ENCODE results near the gene MTHFD1L.

Gene MTHFD1L

GRCh38 chr6:150840185-150840584 lies 25.3 kb upstream of the MTHFD1L start:
- Histone ChIP-seq H3K27ac (ENCODE audit: low read depth, low read length) (no peak overlapping the region), H3F3A (ENCODE audit: insufficient read depth) (no peaks in the 10 kb centered on the region), H3K27me3 (ENCODE audit: low read length) (no peaks in the 10 kb centered on the region), H3K4me2 (ENCODE audit: low read depth, low read length, poor library complexity, severe bottlenecking) (no peak overlapping the region), H3K9me2 (replicated peaks; ENCODE audit: insufficient read depth, low read length) (no peaks in the 10 kb centered on the region), H4K20me1 (ENCODE audit: low read depth, low read length) (no peaks in the 10 kb centered on the region), H3K36me3 (ENCODE audit: low read length) (peaks cover 7% of the 10 kb centered on the region; the same call in 1 of the 2 replicates), H3K4me3 (ENCODE audit: insufficient read depth, low read length, poor library complexity, severe bottlenecking) (no peak overlapping the region), H3K9me3 (ENCODE audit: insufficient read depth, low read length) (no peaks in the 10 kb centered on the region), H3K9ac (ENCODE audit: low read length) (no peak overlapping the region), H3K79me2 (ENCODE audit: insufficient read depth, low read length) (no peaks in the 10 kb centered on the region), H2AFZ (ENCODE audit: low read depth, low read length, severe bottlenecking) (no peak overlapping the region)
- no peak for TF ChIP-seq EZH2phosphoT487 (conservative IDR thresholded peaks at IDR 0.05; ENCODE audit: low read length)
- TF ChIP-seq CTCF (IDR thresholded peaks at IDR 0.05; ENCODE audit: insufficient read depth, low read length, poor library complexity, severe bottlenecking): no peak

GRCh38 chr6:150841189-150841588 lies 24.3 kb upstream of the MTHFD1L start:
- peaks cover 7% of the 10 kb centered on the region; the same call in 1 of the 2 replicates for H3K36me3 ChIP-seq (ENCODE audit: low read length)
- TF ChIP-seq EZH2phosphoT487 (conservative IDR thresholded peaks at IDR 0.05; ENCODE audit: low read length) (no peak), CTCF (IDR thresholded peaks at IDR 0.05; ENCODE audit: insufficient read depth, low read length, poor library complexity, severe bottlenecking) (no peak)

GRCh38 chr6:150841697-150842096 lies 23.8 kb upstream of the MTHFD1L start:
- TF ChIP-seq CTCF (IDR thresholded peaks at IDR 0.05; ENCODE audit: insufficient read depth, low read length, poor library complexity, severe bottlenecking) (no peak), EZH2phosphoT487 (conservative IDR thresholded peaks at IDR 0.05; ENCODE audit: low read length) (no peak)
- no peak overlapping the region for H2AFZ ChIP-seq (ENCODE audit: low read depth, low read length, severe bottlenecking)
- H3K36me3 ChIP-seq (ENCODE audit: low read length): peaks cover 7% of the 10 kb centered on the region; the same call in 1 of the 2 replicates
- no peak overlapping the region for H3K27ac ChIP-seq (ENCODE audit: low read depth, low read length)
- no peak overlapping the region for H3K4me2 ChIP-seq (ENCODE audit: low read depth, low read length, poor library complexity, severe bottlenecking)
- H3K4me3 ChIP-seq (ENCODE audit: insufficient read depth, low read length, poor library complexity, severe bottlenecking): no peak overlapping the region
- H3K27me3 ChIP-seq (ENCODE audit: low read length): no peaks in the 10 kb centered on the region
- H3K9me3 ChIP-seq (ENCODE audit: insufficient read depth, low read length): no peaks in the 10 kb centered on the region
- H3K9me2 ChIP-seq (replicated peaks; ENCODE audit: insufficient read depth, low read length): no peaks in the 10 kb centered on the region
- no peaks in the 10 kb centered on the region for H3K79me2 ChIP-seq (ENCODE audit: insufficient read depth, low read length)
- H3F3A ChIP-seq (ENCODE audit: insufficient read depth): no peaks in the 10 kb centered on the region
- no peak overlapping the region for H3K9ac ChIP-seq (ENCODE audit: low read length)
- no peaks in the 10 kb centered on the region for H4K20me1 ChIP-seq (ENCODE audit: low read depth, low read length)

More at GRCh38 chr6:150841189-150841588, 24.3 kb upstream of the MTHFD1L start:
- Histone ChIP-seq H3F3A (ENCODE audit: insufficient read depth) (no peaks in the 10 kb centered on the region), H3K27me3 (ENCODE audit: low read length) (no peaks in the 10 kb centered on the region), H2AFZ (ENCODE audit: low read depth, low read length, severe bottlenecking) (no peak overlapping the region), H4K20me1 (ENCODE audit: low read depth, low read length) (no peaks in the 10 kb centered on the region), H3K9me3 (ENCODE audit: insufficient read depth, low read length) (no peaks in the 10 kb centered on the region), H3K4me3 (ENCODE audit: insufficient read depth, low read length, poor library complexity, severe bottlenecking) (no peak overlapping the region), H3K27ac (ENCODE audit: low read depth, low read length) (no peak overlapping the region), H3K4me2 (ENCODE audit: low read depth, low read length, poor library complexity, severe bottlenecking) (no peak overlapping the region), H3K79me2 (ENCODE audit: insufficient read depth, low read length) (no peaks in the 10 kb centered on the region), H3K9ac (ENCODE audit: low read length) (no peak overlapping the region), H3K9me2 (replicated peaks; ENCODE audit: insufficient read depth, low read length) (no peaks in the 10 kb centered on the region)

Measured in SU-DHL-6 (cell line).